Esophagus muscularis mucosa (tissue), 4 donors: Measurements from ENCODE around the gene FAM25A. TPM values are rescaled to one million over a fixed set of nuclear protein-coding genes. Genes with fewer than 3 reads are reported as not detected.
A peak's percentile ranks its signal among the peaks of the same experiment; 100 is the strongest.
"Not testable (repeated sequence)": the region's sequence is repeated elsewhere in the genome, so short reads cannot be mapped to it uniquely, and the experiment has no call there.

Experiments used
- DNase-seq: peaks from one replicate; pipeline ENCODE4 v3.0.0-alpha.2; 2017; ENCODE audit errors: extremely low spot score
- H3K27ac ChIP-seq, 4 donors: fragments of 200-600 bp; sonication (generic); replicated peaks in 1 of 4; 1 replicate in 3 of 4; 2 replicates in 1 of 4; pipeline ENCODE4 v1.5.1; 2016 to 2019; ENCODE audit warnings: mild to moderate bottlenecking in 1 of 4
- H3K27me3 ChIP-seq, 4 donors: fragments of 200-600 bp; sonication (generic); one replicate each; pipeline versions ENCODE4 v1.5.1 to v1.6.0; 2016 to 2019
- H3K36me3 ChIP-seq, 4 donors: fragments of 200-600 bp; sonication (generic); one replicate each; pipeline ENCODE4 v1.5.1; 2016 to 2019
- H3K4me1 ChIP-seq, 4 donors: fragments of 200-600 bp; sonication (generic); one replicate each; pipeline ENCODE4 v1.5.1; 2016 to 2019
- H3K4me3 ChIP-seq, 4 donors: fragments of 200-600 bp; sonication (generic); 1 replicate in 2 of 4; 2 replicates in 2 of 4; pipeline ENCODE4 v1.5.1; 2016 to 2019; ENCODE audit warnings: mild to moderate bottlenecking in 4 of 4, moderate library complexity in 1 of 4
- H3K9me3 ChIP-seq, 4 donors: fragments of 200-600 bp; sonication (generic); 1 replicate in 3 of 4; 2 replicates in 1 of 4; pipeline ENCODE4 v1.5.1; 2016 to 2019
- EP300 ChIP-seq: sonication (generic); formaldehyde crosslinking; IDR thresholded peaks from one replicate; pipeline ENCODE4 v1.6.1; 2017; ENCODE audit warnings: antibody characterized with exemption
- POLR2A ChIP-seq: fragments of 450-650 bp; IDR thresholded peaks from one replicate; pipeline ENCODE4 v1.6.1; 2017; ENCODE audit warnings: antibody characterized with exemption, moderate library complexity, mild to moderate bottlenecking, low read depth
- POLR2AphosphoS5 ChIP-seq, 2 donors: sonication (generic); formaldehyde crosslinking; IDR thresholded peaks; one replicate each; pipeline ENCODE4 v1.6.1; 2017; ENCODE audit warnings: antibody characterized with exemption in 2 of 2
- WGBS: methylation state at CpG from one replicate; pipeline ENCODE4 v1.1.5; 2018; 5-methylcytosine and 5-hydroxymethylcytosine counted together
- intact Hi-C: fragments of 100-400 bp; cut with DNase I; formaldehyde crosslinking; loops from one replicate; pipeline ENCODE4 v1.15.1; 2023
- total RNA-seq, 4 donors: library from RNA; depleted of rRNA; stranded (reverse); fragments of >200 nt; gene quantifications; one replicate each; pipeline versions ENCODE4 v1.1.0 to v1.2.1, GENCODE V29; 2016
- TF ChIP-seq, protein P1 (sequence below), 3 experiments: fragments of 200-600 bp in 2 of 3; fragments of 450-650 bp in 1 of 3; sonication (generic) in 2 of 3; IDR thresholded peaks; one replicate each; pipeline ENCODE4 v1.5.1; 2017 to 2019; ENCODE audit warnings: antibody characterized with exemption in 3 of 3, mild to moderate bottlenecking in 2 of 3, moderate library complexity in 1 of 3

FAM25A gene
- not detected for total RNA-seq

GRCh38 chr10:87020056-87020455, at the start of gene FAM25A:
TSS of gene FAM25A (plus strand) at chr10:87020294. CDS start at chr10:87020325, 31 bp downstream.
- H3K4me3 ChIP-seq, H3K27ac ChIP-seq, DNase-seq, H3K27me3 ChIP-seq, H3K36me3 ChIP-seq, intact Hi-C loops, H3K4me1 ChIP-seq, H3K9me3 ChIP-seq: not testable (repeated sequence)
- 100% methylated on average over 1 of the region's 9 CpGs for WGBS

DNA sequence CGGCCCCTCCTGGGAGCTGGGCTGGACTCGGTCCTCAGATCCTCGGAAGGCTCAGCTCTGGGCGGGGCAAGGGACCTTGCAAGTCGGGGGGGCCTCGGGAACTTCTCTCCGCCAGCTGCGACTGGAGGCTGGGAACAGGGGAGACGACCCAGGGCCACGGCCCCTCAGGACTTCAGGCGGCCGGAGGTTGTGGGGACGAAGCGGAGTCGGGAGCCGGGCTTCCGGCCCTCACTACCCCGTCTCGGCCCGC, 49.2 kb upstream of the FAM25A start:
- Histone ChIP-seq H3K27me3 (no peaks in the 10 kb centered on the region), H3K36me3 (no peaks in the 10 kb centered on the region), H3K4me3 (peak overlapping the region; percentile 69 to 79 (median 78)), H3K27ac (peak overlapping the region; percentile 94 to 99 (median 99)), H3K4me1 (peaks cover 55 to 65% (median 62%) of the 10 kb centered on the region in 4 donors), H3K9me3 (no peaks in the 10 kb centered on the region)
- intact Hi-C loops = no loop called here
- 4% methylated on average over 7 of the region's 20 CpGs for WGBS
- no peak for TF ChIP-seq EP300
- peak in 1 of 2 donors; percentile 99 for TF ChIP-seq POLR2AphosphoS5 (IDR thresholded peaks at IDR 0.05)
- TF ChIP-seq POLR2A = peak; percentile 97
- TF ChIP-seq, protein P1, sequence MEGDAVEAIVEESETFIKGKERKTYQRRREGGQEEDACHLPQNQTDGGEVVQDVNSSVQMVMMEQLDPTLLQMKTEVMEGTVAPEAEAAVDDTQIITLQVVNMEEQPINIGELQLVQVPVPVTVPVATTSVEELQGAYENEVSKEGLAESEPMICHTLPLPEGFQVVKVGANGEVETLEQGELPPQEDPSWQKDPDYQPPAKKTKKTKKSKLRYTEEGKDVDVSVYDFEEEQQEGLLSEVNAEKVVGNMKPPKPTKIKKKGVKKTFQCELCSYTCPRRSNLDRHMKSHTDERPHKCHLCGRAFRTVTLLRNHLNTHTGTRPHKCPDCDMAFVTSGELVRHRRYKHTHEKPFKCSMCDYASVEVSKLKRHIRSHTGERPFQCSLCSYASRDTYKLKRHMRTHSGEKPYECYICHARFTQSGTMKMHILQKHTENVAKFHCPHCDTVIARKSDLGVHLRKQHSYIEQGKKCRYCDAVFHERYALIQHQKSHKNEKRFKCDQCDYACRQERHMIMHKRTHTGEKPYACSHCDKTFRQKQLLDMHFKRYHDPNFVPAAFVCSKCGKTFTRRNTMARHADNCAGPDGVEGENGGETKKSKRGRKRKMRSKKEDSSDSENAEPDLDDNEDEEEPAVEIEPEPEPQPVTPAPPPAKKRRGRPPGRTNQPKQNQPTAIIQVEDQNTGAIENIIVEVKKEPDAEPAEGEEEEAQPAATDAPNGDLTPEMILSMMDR (IDR thresholded peaks at IDR 0.05) = no peak
- DNase-seq = no peak

- peak; percentile 97 for DNase-seq
- intact Hi-C loops = no loop called here
- Histone ChIP-seq H3K36me3 (no peaks in the 10 kb centered on the region), H3K27me3 (no peaks in the 10 kb centered on the region), H3K4me1 (peaks cover 50 to 60% (median 57%) of the 10 kb centered on the region in 4 donors), H3K4me3 (peak overlapping the region; percentile 69 to 79 (median 78)), H3K9me3 (no peaks in the 10 kb centered on the region), H3K27ac (peak overlapping the region; percentile 94 to 99 (median 99))
- WGBS = 36% methylated on average over 23 of the region's 66 CpGs
- TF ChIP-seq EP300 (peak; percentile 76), POLR2A (no peak), POLR2AphosphoS5 (IDR thresholded peaks at IDR 0.05) (peak in 1 of 2 donors; percentile 93)
- TF ChIP-seq, protein P1 (IDR thresholded peaks at IDR 0.05) = peak in 1 of 3 experiments; percentile 11
These were observed 48.7 kb upstream of the FAM25A start for GRCh38 chr10:86971232-86971991.

- peak; percentile 92 for DNase-seq
- peak overlapping the region; percentile 94 to 99 (median 99) for H3K27ac ChIP-seq
- no peak overlapping the region for H3K4me3 ChIP-seq
- peaks cover 36 to 50% (median 43%) of the 10 kb centered on the region in 4 donors for H3K4me1 ChIP-seq
- H3K27me3 ChIP-seq = no peaks in the 10 kb centered on the region
- H3K36me3 ChIP-seq = no peaks in the 10 kb centered on the region
- no peaks in the 10 kb centered on the region for H3K9me3 ChIP-seq
- WGBS = 99% methylated on average over 10 of the region's 11 CpGs
- intact Hi-C loops = no loop called here
- TF ChIP-seq, protein P1 (IDR thresholded peaks at IDR 0.05) = no peak
- TF ChIP-seq POLR2AphosphoS5 (IDR thresholded peaks at IDR 0.05) (no peak), EP300 (no peak), POLR2A (no peak)
These were observed 47.3 kb upstream of the FAM25A start for GRCh38 chr10:86972613-86973380.

- no peak for DNase-seq
- peak overlapping the region in 3 of 4 donors; percentile 11 to 99 (median 22) for H3K27ac ChIP-seq
- no peaks in the 10 kb centered on the region for H3K9me3 ChIP-seq
- TF ChIP-seq POLR2A (no peak), POLR2AphosphoS5 (IDR thresholded peaks at IDR 0.05) (no peak), EP300 (no peak)
- TF ChIP-seq, protein P1 (IDR thresholded peaks at IDR 0.05) = no peak
- H3K27me3 ChIP-seq = no peaks in the 10 kb centered on the region
- H3K4me1 ChIP-seq = peaks cover 34 to 47% (median 38%) of the 10 kb centered on the region in 4 donors
- H3K36me3 ChIP-seq = no peaks in the 10 kb centered on the region
- intact Hi-C loops = no loop called here
- 84% methylated on average over 7 of the region's 7 CpGs for WGBS
- H3K4me3 ChIP-seq = no peak overlapping the region
These were observed 45.6 kb upstream of the FAM25A start for GRCh38 chr10:86974484-86974883.
